HG03159 (cell line): ENCODE data around the gene CD8A.
A peak's percentile ranks its signal among the peaks of the same experiment; 100 is the strongest.

Source experiments
- ATAC-seq: cut with Tn5 transposase; IDR thresholded peaks from one replicate; pipeline ENCODE4 v1.9.1; 2021; ENCODE audit warnings: mild to moderate bottlenecking, moderate library complexity; ENCODE audit not compliant: unreplicated experiment

Gene CD8A

DNA sequence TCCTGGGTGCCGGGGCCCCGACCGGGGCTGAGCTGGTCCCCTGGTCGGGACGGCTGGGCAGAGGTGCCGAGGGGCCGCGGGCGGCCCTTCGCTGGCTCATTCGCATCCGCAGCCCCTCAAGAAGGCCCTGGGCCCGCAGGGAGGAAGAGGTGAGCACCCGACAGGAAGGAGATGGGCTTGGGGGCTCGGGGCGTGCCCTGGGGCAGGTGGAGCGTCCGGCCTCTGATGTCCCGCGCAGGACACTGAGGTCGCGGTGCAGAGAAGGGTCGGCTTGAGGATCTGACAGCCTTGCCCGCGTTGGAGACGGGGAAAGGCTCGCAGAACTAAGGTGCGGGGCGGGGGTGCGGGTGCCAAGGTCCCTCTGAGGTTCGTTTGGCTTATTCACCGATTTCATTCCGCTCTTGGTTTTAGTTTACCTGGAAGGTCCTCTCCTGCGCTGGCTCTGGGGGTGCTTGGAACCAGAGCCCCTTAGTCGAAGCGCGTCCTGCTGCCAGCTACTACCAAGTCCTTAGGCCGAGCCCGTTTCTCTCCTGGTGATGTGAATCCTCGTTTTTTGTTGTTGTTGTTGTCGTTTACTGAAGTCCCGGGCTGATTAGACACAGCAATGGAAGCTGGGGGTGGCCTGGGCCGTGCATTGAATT is 18.9 kb upstream of the CD8A start:
- ATAC-seq = no peak

DNA sequence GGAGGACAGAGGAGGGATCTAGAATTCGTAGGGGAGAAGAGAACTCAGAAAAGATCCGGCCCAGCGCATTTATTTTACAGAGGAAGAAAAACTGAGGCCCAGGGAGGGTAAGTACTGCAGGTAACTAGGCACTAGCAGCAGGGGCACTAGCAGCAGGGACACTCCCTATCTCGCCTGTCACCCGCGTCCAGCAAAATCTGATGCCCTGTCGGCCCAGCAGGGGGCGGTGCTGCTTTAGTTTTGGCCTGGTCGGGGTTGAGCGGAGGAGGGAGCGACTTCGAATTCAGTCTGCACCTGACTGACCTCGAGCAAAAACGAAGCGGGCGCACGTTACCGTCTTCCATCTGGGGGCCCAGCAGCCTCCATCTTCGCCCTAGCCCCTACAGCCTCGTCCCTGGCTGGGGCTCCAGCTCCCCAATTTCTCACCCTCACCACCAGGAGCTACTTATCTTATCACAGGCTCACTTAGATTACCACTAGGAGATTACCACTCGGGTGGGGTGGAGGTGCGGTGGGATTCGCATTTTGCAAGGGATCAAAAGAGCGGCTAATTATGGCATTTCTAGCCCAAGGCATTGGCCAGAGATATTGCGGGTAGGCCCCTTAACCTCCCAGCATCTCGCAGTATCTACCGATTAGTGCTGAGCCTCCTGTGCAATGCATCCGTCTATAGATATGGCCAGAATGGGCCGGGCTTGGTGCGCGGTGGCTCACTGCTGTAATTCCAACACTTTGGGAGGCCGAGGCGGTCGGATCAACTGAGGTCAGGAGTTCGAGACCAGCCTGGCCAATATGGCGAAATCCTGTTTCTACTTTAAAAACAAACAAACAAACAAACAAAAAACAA is 17.8 kb upstream of the CD8A start:
- peak; percentile 96 for ATAC-seq

DNA sequence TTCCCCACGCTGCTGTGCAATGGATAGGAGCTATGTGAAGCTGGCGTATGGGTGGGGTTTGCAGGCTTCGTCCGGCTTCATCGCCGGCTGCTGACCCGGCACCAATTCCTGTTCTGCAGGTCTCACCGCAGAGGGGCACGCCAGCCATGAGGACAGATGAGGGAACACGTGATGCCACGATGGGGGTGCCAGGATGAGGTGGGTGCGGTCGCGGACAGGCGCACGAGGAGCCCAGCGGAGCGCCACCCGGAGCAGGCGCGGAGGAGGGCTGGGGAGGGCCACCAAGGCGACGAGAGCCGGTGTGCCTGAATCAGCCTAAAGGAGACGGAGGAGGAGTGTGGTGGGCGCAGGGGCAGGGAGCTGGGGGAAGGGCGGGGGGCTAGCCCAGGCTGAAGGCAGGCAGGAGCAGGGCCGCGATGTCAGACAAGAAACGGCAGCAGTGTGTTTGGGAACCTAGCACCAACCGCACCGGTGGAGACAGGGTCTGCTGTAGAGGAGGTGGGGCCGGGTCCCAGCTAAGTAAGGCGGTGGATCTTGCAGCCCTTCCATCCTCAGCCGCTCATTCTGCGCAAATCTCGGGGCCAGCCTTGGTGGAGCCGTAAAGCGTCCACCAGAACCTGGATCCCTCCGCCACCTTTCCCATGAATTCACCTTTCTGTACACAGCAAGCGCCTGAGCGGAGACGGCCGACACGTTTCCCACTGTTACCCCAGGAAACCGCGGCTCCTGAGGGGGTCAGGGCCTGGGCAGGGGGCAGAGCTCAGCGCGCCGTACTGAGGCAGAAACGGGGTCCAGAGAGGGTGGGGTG is 17.0 kb upstream of the CD8A start:
- no peak for ATAC-seq

DNA sequence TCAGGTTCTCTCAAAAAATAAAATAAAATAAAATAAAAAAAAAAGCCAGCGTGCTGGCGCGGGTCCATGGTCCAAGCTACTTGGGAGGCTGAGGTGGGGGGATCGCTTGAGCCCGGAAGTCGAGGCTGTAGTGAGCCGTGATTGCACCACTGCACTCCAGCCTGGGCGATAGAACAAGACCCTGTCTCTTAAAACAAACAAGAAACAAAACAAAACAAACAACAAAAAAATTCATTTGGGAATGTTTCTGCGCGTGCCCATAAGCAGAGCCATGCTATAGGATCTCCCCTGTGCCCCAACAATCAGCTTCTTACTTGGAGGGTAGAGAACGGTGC is 16.4 kb upstream of the CD8A start:
- ATAC-seq = no peak

DNA sequence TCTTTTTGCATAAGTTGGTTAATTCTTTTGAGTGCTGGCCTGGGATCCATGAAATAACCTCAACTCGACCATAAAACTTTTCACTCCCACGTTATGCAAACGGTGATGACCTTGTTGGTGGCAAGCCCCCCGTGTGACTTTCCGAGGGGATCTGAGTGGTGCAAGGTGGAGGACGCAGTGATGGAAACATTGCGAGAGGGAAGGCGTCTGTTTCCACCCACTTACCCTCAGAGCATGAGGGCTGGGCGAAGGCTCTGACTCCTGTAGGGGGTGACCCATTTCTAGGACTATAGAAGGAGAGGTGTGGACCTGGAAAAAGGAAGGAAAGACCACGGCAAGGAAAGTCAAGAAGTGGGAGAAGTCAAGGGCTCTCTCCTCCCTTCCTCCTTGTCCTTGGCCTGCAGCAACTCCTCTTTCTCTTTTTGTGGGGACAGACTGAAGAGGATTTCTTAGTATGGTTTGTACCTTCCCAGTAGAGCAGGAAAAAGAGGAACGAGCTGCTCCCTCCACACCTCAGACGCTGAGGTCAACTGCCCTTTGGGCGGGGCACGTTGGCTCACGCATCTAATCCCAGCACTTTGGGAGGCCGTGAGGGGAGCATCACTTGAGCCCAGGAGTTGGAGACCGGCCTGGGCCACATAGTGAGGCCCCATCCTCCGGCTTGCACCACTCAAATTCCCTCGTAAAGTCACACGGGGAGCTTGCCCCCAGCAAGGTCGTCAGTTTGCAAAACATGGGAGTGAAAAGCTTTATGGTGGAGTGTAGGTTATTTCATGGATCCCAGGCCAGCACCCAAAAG is 15.5 kb upstream of the CD8A start:
- ATAC-seq = no peak

DNA sequence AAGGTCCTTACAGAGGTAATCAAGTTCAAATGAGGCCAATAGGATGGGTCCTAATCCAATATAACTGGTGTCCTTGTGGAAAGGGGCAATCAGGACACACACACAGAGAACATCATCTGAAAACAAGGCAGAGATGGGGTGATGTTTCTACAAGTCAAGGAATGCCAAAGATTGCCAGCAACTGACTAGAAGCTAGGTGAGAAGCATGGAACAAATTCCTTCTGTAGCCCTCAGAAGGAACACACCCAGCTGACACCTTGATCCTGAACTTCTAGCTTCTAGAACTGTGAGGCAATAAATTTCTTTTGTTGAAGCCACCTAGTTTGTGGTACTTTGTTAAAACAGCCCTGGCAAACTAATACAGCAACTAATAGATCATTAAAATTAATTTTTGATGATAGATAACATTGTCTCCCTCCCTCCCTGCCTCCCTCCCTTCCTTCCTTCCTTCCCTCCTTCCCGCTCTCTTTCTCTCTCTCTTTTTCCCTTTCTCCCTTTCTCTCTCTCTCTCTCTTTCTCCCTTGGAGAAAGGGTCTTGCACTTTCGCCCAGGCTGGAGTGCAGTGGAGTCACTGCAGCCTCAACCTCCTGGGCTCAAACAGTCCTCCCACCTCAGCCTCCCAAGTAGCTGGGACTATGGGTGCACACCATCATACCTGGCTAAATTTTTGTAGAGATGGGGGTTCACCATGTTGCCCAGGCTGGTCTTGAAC is 10.3 kb upstream of the CD8A start:
- ATAC-seq = no peak

- ATAC-seq = no peak
These were observed 4.1 kb upstream of the CD8A start for GRCh38 chr2:86794861-86795260.

DNA sequence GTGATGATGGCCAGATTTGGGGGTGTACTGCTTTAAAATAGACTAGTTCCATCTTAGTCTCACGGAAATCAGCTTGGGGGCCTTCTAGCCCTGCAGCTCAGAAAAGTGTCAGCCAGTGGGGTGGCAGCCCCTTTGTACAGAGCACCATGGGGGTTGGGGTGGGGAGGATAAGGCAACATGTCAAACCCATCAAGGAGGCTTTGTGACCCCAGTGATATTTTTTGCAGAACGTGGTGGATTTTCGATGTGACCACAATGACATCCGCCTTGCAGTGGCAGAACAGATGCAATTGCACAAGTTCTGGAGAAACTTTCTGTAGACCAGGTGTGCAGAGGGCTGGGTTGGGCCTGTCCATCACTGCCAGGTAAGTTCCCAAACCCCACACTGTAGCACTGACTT is 3.0 kb upstream of the CD8A start:
- ATAC-seq = no peak

- no peak for ATAC-seq
These were observed 860 bp upstream of the CD8A start for GRCh38 chr2:86791573-86791972.

GRCh38 chr2:86790134-86790675 is 508 bp downstream of the CD8A start:
- ATAC-seq = no peak

DNA sequence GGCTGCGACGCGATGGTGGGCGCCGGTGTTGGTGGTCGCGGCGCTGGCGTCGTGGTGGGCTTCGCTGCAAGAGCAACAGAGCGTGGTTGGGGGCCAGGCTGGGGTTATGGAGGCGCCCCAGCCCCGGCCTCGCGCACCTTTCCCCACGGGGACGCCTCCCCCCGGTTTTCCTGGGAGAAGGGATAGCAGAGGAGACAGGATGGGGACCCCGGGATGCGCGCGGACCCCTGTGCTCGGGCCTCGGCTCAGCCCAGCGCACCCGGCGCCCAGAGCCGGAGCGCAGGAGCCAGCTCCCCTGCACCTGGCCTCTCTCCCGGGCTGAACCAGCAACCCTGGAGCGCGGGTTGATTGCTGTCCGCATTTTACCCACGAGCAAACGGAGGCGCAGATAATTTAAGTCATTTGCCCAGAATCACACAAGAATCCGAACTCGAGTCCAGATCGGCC is 1.0 kb downstream of the CD8A start:
- no peak for ATAC-seq

GRCh38 chr2:86788881-86789686 is 1.6 kb downstream of the CD8A start:
- no peak for ATAC-seq

- ATAC-seq = no peak
These were observed 2.5 kb downstream of the CD8A start for GRCh38 chr2:86788165-86788564.

- ATAC-seq = no peak
These were observed 3.0 kb downstream of the CD8A start for GRCh38 chr2:86787736-86788135.

DNA sequence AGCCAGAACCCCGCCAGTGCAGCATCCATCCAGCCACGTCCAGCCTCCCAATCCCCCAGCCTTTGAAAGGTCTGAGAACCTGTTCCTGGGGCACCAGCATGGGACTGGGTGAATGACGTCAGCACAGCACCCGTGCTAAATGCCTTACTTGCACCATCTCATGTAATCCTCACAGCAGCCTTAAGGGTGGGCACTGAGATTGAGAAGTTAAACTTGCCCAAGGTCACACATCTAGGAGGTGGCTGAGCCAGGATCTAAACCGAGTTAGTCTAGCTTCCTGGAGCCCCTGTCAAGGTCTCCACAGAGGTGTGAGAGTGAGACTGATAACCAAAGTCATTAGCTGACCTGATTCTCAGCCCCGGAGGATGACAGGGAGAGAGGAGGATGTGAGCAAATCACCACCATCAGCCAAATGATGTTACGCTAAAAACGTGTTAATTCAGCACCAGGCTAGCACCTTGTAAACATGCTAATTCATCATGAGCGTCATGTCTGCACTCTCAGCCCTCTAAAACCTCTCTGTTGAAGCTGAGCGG is 4.6 kb downstream of the CD8A start:
- ATAC-seq = no peak

GRCh38 chr2:86785456-86785855 is 5.3 kb downstream of the CD8A start:
- no peak for ATAC-seq

DNA sequence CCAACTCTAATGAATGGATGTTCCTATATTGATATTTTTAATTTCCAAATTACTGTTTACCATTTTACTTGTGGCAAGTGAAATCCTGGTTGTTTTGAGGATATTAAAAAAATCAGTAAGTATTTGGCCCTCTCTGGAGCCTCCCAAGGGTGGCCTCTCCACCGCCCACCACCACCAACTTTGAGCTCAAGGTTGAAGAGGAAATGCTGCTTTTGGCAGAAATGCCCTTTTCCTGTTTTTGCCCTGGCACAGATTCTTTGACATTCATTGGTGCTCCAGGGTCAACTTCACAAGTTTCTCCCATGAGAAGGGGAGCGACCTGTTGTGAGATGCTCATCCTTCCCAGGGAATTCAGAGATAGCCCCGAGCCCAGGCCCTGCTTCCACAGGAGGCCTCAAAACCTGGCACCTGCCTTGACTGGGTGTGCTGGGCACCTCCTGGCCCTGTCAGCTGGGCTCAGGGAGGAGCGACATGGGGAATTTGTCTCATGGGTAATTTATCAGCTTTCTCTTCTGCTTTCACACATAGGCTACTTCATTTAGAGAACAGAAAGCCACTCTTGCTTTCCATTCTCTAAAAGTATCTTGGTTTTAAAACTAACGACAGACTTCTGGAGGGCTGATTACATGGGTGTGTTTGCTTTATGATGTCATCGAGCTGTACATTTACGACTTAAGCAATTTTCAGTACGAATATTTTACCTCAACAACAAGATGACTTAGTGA is 6.9 kb downstream of the CD8A start:
- peak; percentile 95 for ATAC-seq

DNA sequence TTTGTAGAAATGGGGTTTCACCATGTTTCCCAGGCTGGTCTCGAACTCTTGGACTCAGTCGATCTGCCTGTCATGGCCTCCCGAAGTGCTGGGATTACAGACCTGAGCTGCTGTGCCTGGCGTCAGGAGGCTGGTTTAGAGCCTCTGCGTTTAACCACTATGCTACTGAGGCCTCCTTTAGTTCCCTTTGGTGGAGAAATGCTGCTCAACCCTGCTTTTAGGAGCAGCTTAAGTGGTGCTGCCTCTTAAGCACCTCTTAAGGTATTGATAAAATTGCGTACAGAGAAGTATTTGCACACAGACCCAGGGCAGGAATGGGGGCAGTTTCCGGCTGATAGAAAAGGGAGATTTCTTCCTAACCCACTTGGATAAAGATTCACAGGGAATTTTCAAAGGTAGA is 8.0 kb downstream of the CD8A start:
- no peak for ATAC-seq
